ENCODE data around the gene RREB1. TPM values are rescaled to one million over a fixed set of nuclear protein-coding genes. Genes with fewer than 3 reads are reported as not detected.

The RREB1 gene
- total RNA-seq, 1 donor from 2014 or later: 67.7 TPM

- TF ChIP-seq CTCF (IDR thresholded peaks at IDR 0.05): no peak
- Mint-ChIP-seq H3K4me1 (peaks cover 74% of the 10 kb centered on the region), H3K9me3 (no peaks in the 10 kb centered on the region), H3K27ac (peak overlapping the region; percentile 92), H3K4me3 (peak overlapping the region; percentile 82), H3K27me3 (no peaks in the 10 kb centered on the region), H3K36me3 (ENCODE audit: low read depth) (peaks cover 11% of the 10 kb centered on the region)
- ChIA-PET CTCF (interaction anchor here (1.4 kb wide), 1 partner anchor 130 kb away, joined by 3 read pairs; no protein-coding TSS in a partner anchor), POLR2A (interaction anchor here (0.5 to 1.7 kb wide), 6 partner anchors 23 to 237 kb away, joined by 3 to 6 read pairs (median 4); no protein-coding TSS in a partner anchor)
- DNase-seq: peak; percentile 44
- peak; percentile 72 for ATAC-seq (ENCODE audit: low read depth)
- intact Hi-C loops (cut with micrococcal nuclease): loop anchor here (1.0 kb wide), 2 partner anchors 24 to 89 kb away; no protein-coding TSS in a partner anchor
Observed at GRCh38 chr6:7112741-7113313, 5.1 kb downstream of the RREB1 start.

GRCh38 chr6:7114744-7115458 is 7.1 kb downstream of the RREB1 start:
- intact Hi-C loops (cut with micrococcal nuclease): no loop called here
- DNase-seq: no peak
- no peak for TF ChIP-seq CTCF (IDR thresholded peaks at IDR 0.05)
- Mint-ChIP-seq H3K4me3 (no peak overlapping the region), H3K9me3 (no peaks in the 10 kb centered on the region), H3K27ac (no peak overlapping the region), H3K27me3 (no peaks in the 10 kb centered on the region), H3K4me1 (peaks cover 80% of the 10 kb centered on the region), H3K36me3 (ENCODE audit: low read depth) (peaks cover 4% of the 10 kb centered on the region)
- ChIA-PET CTCF (no interaction called here), POLR2A (interaction anchor here (1.2 kb wide), 1 partner anchor 23 kb away, joined by 6 read pairs; no protein-coding TSS in a partner anchor)
- ATAC-seq (ENCODE audit: low read depth): no peak

GRCh38 chr6:7115543-7116231 is 7.9 kb downstream of the RREB1 start:
- H3K4me1 Mint-ChIP-seq: peaks cover 75% of the 10 kb centered on the region
- H3K27me3 Mint-ChIP-seq: no peaks in the 10 kb centered on the region
- no peaks in the 10 kb centered on the region for H3K9me3 Mint-ChIP-seq
- intact Hi-C loops (cut with micrococcal nuclease): no loop called here
- POLR2A ChIA-PET: interaction anchor here (1.2 to 1.6 kb wide), 3 partner anchors 8 to 22 kb away, joined by 4 to 6 read pairs (median 6); partner anchors contain the start of gene RREB1
- no peak overlapping the region for H3K4me3 Mint-ChIP-seq
- ATAC-seq (ENCODE audit: low read depth): no peak
- H3K27ac Mint-ChIP-seq: peak overlapping the region; percentile 5
- TF ChIP-seq CTCF (IDR thresholded peaks at IDR 0.05): no peak
- CTCF ChIA-PET: no interaction called here
- peaks cover 8% of the 10 kb centered on the region for H3K36me3 Mint-ChIP-seq (ENCODE audit: low read depth)
- DNase-seq: no peak

- peaks cover 56% of the 10 kb centered on the region for H3K4me1 Mint-ChIP-seq
- no peak for DNase-seq
- ATAC-seq (ENCODE audit: low read depth): no peak
- H3K4me3 Mint-ChIP-seq: no peak overlapping the region
- peaks cover 24% of the 10 kb centered on the region for H3K36me3 Mint-ChIP-seq (ENCODE audit: low read depth)
- POLR2A ChIA-PET: no interaction called here
- peak overlapping the region; percentile 30 for H3K27ac Mint-ChIP-seq
- H3K27me3 Mint-ChIP-seq: no peaks in the 10 kb centered on the region
- intact Hi-C loops (cut with micrococcal nuclease): no loop called here
- H3K9me3 Mint-ChIP-seq: no peaks in the 10 kb centered on the region
- CTCF ChIA-PET: no interaction called here
- TF ChIP-seq CTCF (IDR thresholded peaks at IDR 0.05): no peak
Observed at GRCh38 chr6:7119272-7119801, 11.6 kb downstream of the RREB1 start.
